SK-N-SH treated with all-trans-retinoic acid at 6 μM for 48 hours (cell line): ENCODE measurements around the gene ZFYVE19.

Source experiments
- CSRNP3 ChIP-seq: fragments of 250-450 bp; sonication (Bioruptor Pico); IDR thresholded peaks from 2 replicates; pipeline ENCODE4 v1.5.1; 2021; ENCODE audit warnings: mild to moderate bottlenecking, moderate library complexity
- ESRRG ChIP-seq: fragments of 250-450 bp; sonication (Bioruptor Pico); IDR thresholded peaks from 2 replicates; pipeline ENCODE4 v1.6.1; 2021; ENCODE audit warnings: mild to moderate bottlenecking
- PATZ1 ChIP-seq: fragments of 250-450 bp; sonication (Bioruptor Pico); IDR thresholded peaks from 2 replicates; pipeline ENCODE4 v1.8.0; 2020; ENCODE audit warnings: mild to moderate bottlenecking, moderate library complexity, borderline replicate concordance
- SNAI2 ChIP-seq: fragments of 250-450 bp; sonication (Bioruptor Pico); IDR thresholded peaks from 2 replicates; pipeline ENCODE4 v1.5.0; 2020; ENCODE audit warnings: mild to moderate bottlenecking, moderate library complexity
- ZC3H10 ChIP-seq: fragments of 250-450 bp; sonication (Bioruptor Pico); IDR thresholded peaks from 2 replicates; pipeline ENCODE4 v1.5.1; 2021; ENCODE audit warnings: mild to moderate bottlenecking, moderate library complexity
- ZFP30 ChIP-seq: fragments of 450-650 bp; formaldehyde crosslinking; IDR thresholded peaks from 2 replicates; pipeline ENCODE4 v1.5.0; 2022; ENCODE audit warnings: mild to moderate bottlenecking, moderate library complexity
- ZNF8 ChIP-seq: fragments of 450-650 bp; formaldehyde crosslinking; IDR thresholded peaks from 2 replicates; pipeline ENCODE4 v1.5.0; 2020; ENCODE audit warnings: mild to moderate bottlenecking, moderate library complexity

GRCh38 chr15:40821195-40821594 is 14.3 kb downstream of the ZFYVE19 start:
- TF ChIP-seq PATZ1 (CRISPR knock-in tag), result no peak
- no peak for TF ChIP-seq ZNF8
- TF ChIP-seq SNAI2 (CRISPR knock-in tag), result no peak
- no peak for TF ChIP-seq CSRNP3
- TF ChIP-seq ESRRG, result no peak
- no peak for TF ChIP-seq ZFP30 (CRISPR knock-in tag)
- TF ChIP-seq ZC3H10 (CRISPR knock-in tag), result no peak
